ENCODE measurements around the gene TEX35.

TEX35 gene

DNA sequence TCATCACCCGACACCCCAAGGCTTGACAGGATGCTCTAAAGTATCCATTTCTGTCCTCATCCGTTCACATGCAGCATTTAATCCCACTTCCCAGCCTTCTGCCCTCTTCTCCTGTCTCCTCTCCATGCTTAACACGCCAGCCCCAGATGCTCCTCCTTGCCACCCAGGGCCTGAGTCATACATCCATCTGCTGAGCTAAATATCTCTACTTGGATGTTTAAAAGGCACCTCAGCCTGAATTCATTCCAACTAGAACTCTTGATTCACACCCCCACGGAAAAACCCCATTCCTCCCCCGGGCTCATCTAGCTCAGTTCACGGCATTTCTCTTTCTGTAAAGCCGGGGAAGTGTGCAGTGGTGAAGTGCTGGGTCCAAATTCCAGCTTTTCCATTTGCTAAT lies 27.7 kb downstream of the TEX35 start:
- TF ChIP-seq, protein P1, sequence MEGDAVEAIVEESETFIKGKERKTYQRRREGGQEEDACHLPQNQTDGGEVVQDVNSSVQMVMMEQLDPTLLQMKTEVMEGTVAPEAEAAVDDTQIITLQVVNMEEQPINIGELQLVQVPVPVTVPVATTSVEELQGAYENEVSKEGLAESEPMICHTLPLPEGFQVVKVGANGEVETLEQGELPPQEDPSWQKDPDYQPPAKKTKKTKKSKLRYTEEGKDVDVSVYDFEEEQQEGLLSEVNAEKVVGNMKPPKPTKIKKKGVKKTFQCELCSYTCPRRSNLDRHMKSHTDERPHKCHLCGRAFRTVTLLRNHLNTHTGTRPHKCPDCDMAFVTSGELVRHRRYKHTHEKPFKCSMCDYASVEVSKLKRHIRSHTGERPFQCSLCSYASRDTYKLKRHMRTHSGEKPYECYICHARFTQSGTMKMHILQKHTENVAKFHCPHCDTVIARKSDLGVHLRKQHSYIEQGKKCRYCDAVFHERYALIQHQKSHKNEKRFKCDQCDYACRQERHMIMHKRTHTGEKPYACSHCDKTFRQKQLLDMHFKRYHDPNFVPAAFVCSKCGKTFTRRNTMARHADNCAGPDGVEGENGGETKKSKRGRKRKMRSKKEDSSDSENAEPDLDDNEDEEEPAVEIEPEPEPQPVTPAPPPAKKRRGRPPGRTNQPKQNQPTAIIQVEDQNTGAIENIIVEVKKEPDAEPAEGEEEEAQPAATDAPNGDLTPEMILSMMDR (IDR thresholded peaks at IDR 0.05; ENCODE audit: control insufficient read depth, insufficient read depth, low read depth, low read length, missing control alignments), result no peak
- peak; percentile 87 for DNase-seq (ENCODE audit: low read depth)
- no peak overlapping the region for H3K4me3 ChIP-seq (ENCODE audit: control insufficient read depth, low read depth, low read length)

DNA sequence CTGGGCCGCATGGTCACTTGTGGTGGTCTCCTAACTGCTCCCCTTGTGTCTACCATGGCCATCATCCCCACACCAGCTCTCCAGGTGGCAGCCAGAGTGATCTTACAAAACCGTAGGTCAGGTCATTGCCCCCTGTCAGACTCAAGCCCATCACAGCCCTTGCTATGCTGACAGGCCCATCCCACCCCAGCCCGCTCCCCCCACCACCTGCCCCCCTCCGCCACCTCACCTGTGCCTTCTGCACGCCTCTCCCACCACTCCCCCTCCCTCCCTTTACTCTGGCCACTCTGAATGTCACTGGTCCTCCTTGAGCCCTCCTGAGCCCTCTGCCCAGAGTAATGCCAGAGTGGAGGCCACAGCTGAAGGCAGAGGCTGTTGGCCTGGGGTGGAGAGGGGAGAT lies 28.5 kb downstream of the TEX35 start:
- DNase-seq (ENCODE audit: low read depth), result no peak
- TF ChIP-seq, protein P1 (IDR thresholded peaks at IDR 0.05; ENCODE audit: control insufficient read depth, insufficient read depth, low read depth, low read length, missing control alignments), result no peak
- H3K4me3 ChIP-seq (ENCODE audit: control insufficient read depth, low read depth, low read length), result no peak overlapping the region

DNA sequence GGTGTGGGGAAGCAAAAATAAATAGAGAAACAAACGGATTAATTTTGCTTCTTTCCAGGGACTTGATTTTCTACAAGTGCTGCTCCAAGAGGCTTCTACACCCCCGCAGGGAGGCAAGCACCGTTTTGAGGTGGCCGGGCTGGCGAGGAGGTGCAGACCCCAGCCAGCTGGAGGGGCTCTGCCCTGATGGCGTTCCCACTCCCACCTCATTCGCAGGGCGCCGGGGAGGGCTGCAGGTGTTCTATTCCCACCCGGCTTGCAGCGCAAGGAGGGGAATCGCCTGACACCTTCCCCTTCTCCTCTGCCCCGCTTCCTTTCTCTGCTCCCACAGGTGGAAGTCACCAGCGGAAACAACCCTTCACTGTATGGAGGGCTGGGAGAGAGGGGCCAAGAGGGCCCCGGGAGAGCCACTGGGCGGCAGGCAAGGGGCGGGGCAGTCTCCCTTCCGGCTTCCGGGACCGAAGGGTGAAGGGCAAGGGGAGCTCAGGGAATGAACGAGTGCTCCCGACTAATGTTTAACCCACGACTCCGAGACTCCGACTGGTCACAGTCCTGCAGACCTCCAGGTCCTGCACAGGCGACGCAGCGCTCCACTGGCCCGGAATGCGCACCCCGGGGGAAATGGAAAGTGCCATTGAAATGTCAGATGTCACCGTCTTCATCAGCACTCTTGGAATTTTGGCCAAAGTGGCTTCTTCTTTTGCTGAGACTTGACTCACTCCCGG lies 29.1 kb downstream of the TEX35 start:
- TF ChIP-seq, protein P1 (IDR thresholded peaks at IDR 0.05; ENCODE audit: control insufficient read depth, insufficient read depth, low read depth, low read length, missing control alignments), result no peak
- peak overlapping the region; percentile 67 for H3K4me3 ChIP-seq (ENCODE audit: control insufficient read depth, low read depth, low read length)
- no peak for DNase-seq (ENCODE audit: low read depth)

DNA sequence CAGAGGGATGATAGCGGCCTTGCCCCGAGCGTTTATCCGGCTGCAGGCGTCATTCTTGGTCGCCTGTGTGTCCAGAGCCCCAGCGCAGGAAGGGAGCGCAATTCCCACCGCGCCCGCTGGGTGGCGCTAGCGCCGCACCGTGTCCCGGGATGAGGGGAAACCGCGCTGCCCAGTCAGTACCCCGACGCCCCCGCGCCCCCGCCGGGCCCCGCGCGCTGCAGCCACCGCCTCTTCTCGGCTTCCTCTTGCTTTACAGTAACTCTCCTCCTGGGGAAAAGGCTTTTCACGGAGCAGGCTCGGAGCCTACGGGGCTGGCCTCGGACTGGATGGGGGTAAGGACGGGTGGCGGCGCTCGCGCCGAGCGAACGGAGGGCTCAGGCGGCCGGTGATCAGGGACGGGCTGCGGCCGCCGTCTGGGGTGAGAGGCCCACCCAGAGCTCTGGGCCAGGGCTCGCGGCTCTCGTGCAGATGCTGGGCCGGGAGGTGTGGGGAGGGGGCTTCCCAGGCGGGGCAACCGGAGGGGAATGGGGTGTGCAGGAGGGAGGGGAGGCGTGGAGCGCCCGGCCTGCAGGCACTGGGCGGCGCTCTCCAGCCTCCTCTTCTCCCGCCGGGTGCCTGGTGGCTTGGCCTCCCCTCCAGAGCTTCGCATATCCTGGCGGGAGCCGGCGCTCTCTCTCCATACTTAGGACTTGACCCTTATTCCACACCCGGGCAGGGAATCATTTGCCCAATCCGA lies 29.8 kb downstream of the TEX35 start:
- H3K4me3 ChIP-seq (ENCODE audit: control insufficient read depth, low read depth, low read length), result peak overlapping the region; percentile 67
- DNase-seq (ENCODE audit: low read depth), result peak; percentile 63
- TF ChIP-seq, protein P1 (IDR thresholded peaks at IDR 0.05; ENCODE audit: control insufficient read depth, insufficient read depth, low read depth, low read length, missing control alignments), result peak; percentile 83

DNA sequence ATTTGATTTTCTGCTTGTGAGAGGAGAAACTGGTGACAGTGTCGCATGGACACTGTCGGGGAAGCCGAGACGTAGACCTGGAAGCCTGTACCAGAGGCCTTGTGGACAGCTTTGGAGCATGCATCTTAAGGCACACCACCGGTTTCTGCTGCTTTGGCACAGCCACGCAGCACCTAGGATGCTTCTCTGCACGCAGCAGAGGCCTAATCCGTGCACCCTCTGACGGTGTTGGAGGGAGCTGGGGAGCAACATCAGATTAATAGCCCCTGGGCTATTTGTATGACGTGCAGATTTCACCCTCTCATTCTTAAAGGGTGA lies 30.3 kb downstream of the TEX35 start:
- no peak for DNase-seq (ENCODE audit: low read depth)
- TF ChIP-seq, protein P1 (IDR thresholded peaks at IDR 0.05; ENCODE audit: control insufficient read depth, insufficient read depth, low read depth, low read length, missing control alignments), result no peak
- peak overlapping the region; percentile 67 for H3K4me3 ChIP-seq (ENCODE audit: control insufficient read depth, low read depth, low read length)

DNA sequence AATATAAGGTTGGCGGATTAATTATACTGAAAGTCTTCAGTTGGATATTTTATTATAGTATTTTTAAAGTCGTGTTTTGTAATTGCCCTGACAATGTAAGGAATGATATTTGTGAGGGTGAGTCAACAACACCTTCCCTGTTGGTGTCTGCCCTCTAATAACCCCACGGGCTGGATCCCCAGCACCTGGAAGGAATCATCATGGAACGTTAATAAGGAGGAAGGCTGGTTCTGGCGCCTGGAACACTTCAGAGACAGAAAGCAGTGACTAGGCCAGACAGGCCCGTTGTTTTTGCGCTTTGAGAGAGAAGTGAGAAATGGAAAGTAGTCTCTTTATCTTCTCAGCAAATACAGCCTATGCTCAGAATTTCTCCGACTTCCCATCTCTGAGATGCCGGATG lies 31.6 kb downstream of the TEX35 start:
- DNase-seq (ENCODE audit: low read depth), result no peak
- no peak overlapping the region for H3K4me3 ChIP-seq (ENCODE audit: control insufficient read depth, low read depth, low read length)
- TF ChIP-seq, protein P1 (IDR thresholded peaks at IDR 0.05; ENCODE audit: control insufficient read depth, insufficient read depth, low read depth, low read length, missing control alignments), result no peak
